AG09309 (cell line): Measurements from ENCODE around the gene RAI14.

Experiments
- DNase-seq: peaks from one replicate; pipeline ENCODE4 v3.0.0-alpha.2; 2010; ENCODE audit warnings: low read depth
- H3K4me3 ChIP-seq: 2 replicates; pipeline ENCODE4 v1.5.1; 2011; ENCODE audit warnings: mild to moderate bottlenecking, low read depth, low read length, moderate library complexity; ENCODE audit not compliant: control insufficient read depth
- CTCF ChIP-seq: IDR thresholded peaks from 2 replicates; pipeline ENCODE4 v1.5.1; 2011; ENCODE audit warnings: mild to moderate bottlenecking, low read depth, low read length, inconsistent platforms; ENCODE audit not compliant: insufficient read depth, control insufficient read depth; ENCODE audit errors: missing control alignments

RAI14 gene

GRCh38 chr5:34709861-34710673 is 53.9 kb downstream of the RAI14 start:
- peak; percentile 66 for DNase-seq
- no peak for TF ChIP-seq CTCF

DNA sequence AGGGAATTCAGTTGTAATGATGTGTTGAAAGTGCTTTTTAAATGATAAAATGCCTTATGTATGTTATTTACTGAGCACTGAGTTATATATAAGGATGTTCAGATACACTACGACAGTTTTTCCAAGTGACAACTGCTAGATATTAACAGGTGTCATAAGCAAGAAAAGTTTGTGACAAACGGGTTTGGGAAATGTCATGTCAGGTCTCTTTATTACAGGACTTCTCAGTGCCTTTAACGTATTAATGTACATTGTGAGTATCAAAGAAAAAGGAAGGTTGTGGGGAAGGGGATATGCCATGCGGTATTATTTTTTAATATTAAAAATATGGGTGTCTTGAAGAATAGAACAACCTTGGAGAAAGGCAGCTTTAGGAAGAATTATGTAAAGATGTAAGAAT is 56.4 kb downstream of the RAI14 start:
- no peak for TF ChIP-seq CTCF
- no peak overlapping the region for H3K4me3 ChIP-seq
- DNase-seq: no peak

More at GRCh38 chr5:34709861-34710673, 53.9 kb downstream of the RAI14 start:
- no peak overlapping the region for H3K4me3 ChIP-seq

DNA sequence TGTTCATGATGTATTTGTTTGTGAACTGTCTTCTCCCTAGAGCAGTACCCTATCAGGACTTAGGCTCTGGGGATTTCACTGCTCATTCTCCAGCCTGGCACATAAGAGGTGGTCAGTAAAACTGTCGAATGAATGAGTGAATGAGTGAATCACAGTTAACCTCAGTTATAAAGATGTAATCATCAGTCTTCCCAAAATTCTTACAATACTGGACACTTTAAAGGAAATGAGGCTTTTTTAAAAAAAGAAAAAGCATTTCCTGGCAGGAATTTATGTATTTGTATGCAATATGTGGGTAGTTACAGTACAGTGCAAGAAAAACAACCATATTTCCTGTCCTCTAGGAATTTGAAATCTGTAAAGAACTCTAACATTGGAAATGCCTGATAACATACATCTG is 59.6 kb downstream of the RAI14 start:
- no peak overlapping the region for H3K4me3 ChIP-seq
- DNase-seq: no peak
- TF ChIP-seq CTCF: no peak

- no peak for DNase-seq
- H3K4me3 ChIP-seq: no peak overlapping the region
- TF ChIP-seq CTCF: no peak
These were observed 60.9 kb downstream of the RAI14 start for GRCh38 chr5:34716986-34717385.

DNA sequence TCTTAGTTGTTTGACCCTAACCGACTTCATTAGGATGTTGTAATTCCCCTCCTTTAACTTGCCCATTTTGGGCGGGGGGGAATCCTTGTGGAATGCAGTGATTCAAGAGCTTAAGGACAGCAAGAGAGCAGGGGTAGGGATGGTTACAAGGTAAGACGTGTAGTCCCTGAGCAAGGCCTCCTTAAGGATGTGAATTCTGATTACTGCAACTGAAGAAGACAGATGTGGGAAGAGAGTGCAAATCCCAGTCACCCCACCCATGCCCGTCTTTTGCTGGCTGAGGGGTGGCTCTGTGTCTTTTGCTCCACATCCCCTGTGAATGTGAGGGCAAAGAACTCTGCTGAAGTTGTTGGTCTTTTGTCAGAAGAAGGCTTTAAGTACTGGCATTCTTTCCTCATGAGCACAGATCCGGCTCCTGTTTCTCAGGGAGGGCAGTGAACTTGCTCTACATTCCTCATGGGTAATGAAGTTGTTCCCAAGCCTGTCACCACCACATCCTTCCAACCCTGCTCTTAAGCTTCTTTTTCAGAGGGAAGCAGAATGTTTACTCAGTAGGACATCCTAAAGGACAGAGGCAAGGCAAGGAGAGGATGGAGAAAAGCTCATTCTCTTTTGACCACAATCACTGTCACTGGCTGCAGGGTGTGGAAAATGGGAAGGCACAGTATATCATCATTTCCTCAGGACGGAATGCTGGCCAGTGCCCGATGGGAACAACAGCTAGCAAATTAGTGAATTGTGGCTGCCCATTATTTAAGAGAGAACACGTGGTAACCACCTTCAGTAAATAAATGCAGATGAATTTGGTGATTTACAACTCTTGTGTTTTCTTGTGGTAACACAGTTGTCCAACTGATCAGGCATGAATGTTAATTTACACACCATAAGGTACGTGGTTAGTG is 61.5 kb downstream of the RAI14 start:
- H3K4me3 ChIP-seq: no peak overlapping the region
- TF ChIP-seq CTCF: no peak
- peak; percentile 95 for DNase-seq

DNA sequence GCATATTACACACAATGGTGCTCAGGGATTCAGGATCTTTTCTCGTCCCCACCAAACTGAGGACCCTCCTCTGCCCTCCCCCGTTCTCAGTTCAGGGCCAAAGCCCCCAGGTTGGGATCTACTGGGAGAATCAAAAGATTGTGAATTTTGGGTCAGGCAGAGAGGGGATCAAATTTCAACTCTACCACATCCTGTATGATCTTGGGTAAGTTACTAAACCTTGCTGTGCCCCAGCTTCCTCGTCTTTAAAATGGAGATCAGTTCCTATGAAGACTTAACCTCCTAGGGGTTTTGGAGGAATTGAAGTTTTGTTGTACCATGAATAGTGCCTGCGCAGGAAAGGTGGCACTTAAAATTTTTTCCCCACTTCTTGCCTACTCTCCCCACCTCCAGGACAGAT is 62.4 kb downstream of the RAI14 start:
- no peak for TF ChIP-seq CTCF
- DNase-seq: no peak
- H3K4me3 ChIP-seq: no peak overlapping the region
